Measurements from ENCODE around the gene OLIG2.

OLIG2 gene

DNA sequence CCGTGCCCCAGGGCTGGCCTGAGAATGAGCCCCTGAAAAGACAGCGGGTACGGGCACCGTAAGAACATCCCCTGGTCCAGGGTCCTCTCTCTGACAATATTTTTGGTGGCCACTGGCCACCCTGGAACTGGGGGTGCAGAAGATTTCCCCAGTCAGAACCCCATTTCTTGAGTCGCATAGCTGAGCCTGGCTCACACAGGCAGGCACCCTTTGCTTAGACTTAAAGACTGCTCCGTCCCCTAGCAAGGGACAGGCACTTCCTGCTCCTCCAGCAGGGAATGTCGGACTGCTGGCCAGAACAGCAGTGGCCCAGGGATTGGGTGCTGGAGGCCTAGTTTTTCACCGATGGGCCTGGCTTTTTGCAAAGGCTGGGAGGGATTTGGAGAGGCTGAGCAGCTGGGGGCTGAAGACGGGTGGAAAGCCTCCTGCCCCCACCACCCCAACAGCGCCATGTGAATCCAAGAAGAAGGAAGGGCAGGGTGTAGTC lies 4.3 kb downstream of the OLIG2 start:
- Histone ChIP-seq H3K4me3 (ENCODE audit: insufficient read depth in 1 of 2, low read depth in 1 of 2, low read length in 2 of 2) (no peak overlapping the region), H2BK12ac (ENCODE audit: low read length in 2 of 2) (no peak overlapping the region), H2BK120ac (ENCODE audit: low read depth, low read length) (no peak overlapping the region), H4K8ac (ENCODE audit: low read length) (no peak overlapping the region), H3K9me3 (ENCODE audit: control insufficient read depth, low read length) (peaks cover 8% of the 10 kb centered on the region), H2AK5ac (ENCODE audit: low read length, severe bottlenecking) (no peak overlapping the region), H2BK5ac (ENCODE audit: low read depth, low read length, poor library complexity, severe bottlenecking) (no peak overlapping the region), H3K14ac (ENCODE audit: low read length in 2 of 2) (no peak overlapping the region), H3K36me3 (ENCODE audit: control insufficient read depth in 1 of 2, insufficient read depth in 2 of 2, low read depth in 1 of 2, low read length in 2 of 2) (no peaks in the 10 kb centered on the region), H3K23ac (ENCODE audit: low read length in 2 of 2) (no peak overlapping the region), H3K4me1 (ENCODE audit: control insufficient read depth, insufficient read depth, low read depth, low read length) (peaks cover 12% of the 10 kb centered on the region), H3K18ac (ENCODE audit: low read depth in 1 of 2, low read length in 2 of 2) (no peak overlapping the region), H3K4ac (ENCODE audit: low read depth in 1 of 2, low read length in 2 of 2) (no peak overlapping the region), H3K79me1 (replicated peaks; ENCODE audit: low read length, poor library complexity, severe bottlenecking) (no peaks in the 10 kb centered on the region), H3K4me2 (ENCODE audit: low read length, poor library complexity, severe bottlenecking) (no peak overlapping the region), H2AFZ (ENCODE audit: low read depth, low read length) (no peak overlapping the region), H4K91ac (ENCODE audit: low read length) (no peak overlapping the region), H3K9ac (ENCODE audit: low read length) (no peak overlapping the region), H3K27ac (ENCODE audit: low read length, poor library complexity, severe bottlenecking) (no peak overlapping the region), H2BK15ac (ENCODE audit: low read depth, poor library complexity, severe bottlenecking) (no peak overlapping the region), H3K27me3 (ENCODE audit: control insufficient read depth in 1 of 2, insufficient read depth in 1 of 2, low read length in 2 of 2) (peaks cover 90 to 99% of the 10 kb centered on the region in 2 experiments)
- no peak for DNase-seq
- 59% methylated on average over 8 of the region's 10 CpGs for WGBS

DNA sequence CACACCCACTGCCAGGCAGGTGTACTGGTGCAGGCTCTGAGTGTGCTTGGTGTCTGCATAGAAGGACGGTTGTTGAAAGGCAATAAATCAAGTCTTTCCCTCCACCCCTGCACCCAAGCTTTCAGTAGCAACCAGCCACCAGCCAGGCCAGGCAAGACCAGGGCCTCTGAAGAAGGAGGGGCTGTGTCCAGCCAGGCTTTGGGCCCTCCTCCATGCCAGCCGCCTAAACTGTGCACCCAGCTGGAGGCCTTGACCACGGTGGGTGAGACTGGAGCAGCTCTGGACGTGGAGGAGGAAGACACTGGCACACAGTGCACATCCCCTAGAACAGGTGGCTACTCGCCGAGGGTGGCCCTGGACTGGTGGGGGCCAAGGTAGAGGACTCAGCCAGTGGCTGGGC lies 4.9 kb downstream of the OLIG2 start:
- no peak overlapping the region for H3K23ac ChIP-seq (ENCODE audit: low read length in 2 of 2)
- no peak overlapping the region for H3K14ac ChIP-seq (ENCODE audit: low read length in 2 of 2)
- H3K4me2 ChIP-seq (ENCODE audit: low read length, poor library complexity, severe bottlenecking) = no peak overlapping the region
- no peak overlapping the region for H4K8ac ChIP-seq (ENCODE audit: low read length)
- H2BK120ac ChIP-seq (ENCODE audit: low read depth, low read length) = no peak overlapping the region
- H2AK5ac ChIP-seq (ENCODE audit: low read length, severe bottlenecking) = no peak overlapping the region
- no peak overlapping the region for H3K27ac ChIP-seq (ENCODE audit: low read length, poor library complexity, severe bottlenecking)
- DNase-seq = no peak
- H3K36me3 ChIP-seq (ENCODE audit: control insufficient read depth in 1 of 2, insufficient read depth in 2 of 2, low read depth in 1 of 2, low read length in 2 of 2) = no peaks in the 10 kb centered on the region
- no peak overlapping the region for H2AFZ ChIP-seq (ENCODE audit: low read depth, low read length)
- H3K79me1 ChIP-seq (replicated peaks; ENCODE audit: low read length, poor library complexity, severe bottlenecking) = no peaks in the 10 kb centered on the region
- no peak overlapping the region for H2BK15ac ChIP-seq (ENCODE audit: low read depth, poor library complexity, severe bottlenecking)
- peaks cover 8% of the 10 kb centered on the region for H3K9me3 ChIP-seq (ENCODE audit: control insufficient read depth, low read length)
- H3K9ac ChIP-seq (ENCODE audit: low read length) = no peak overlapping the region
- no peak overlapping the region for H3K4me3 ChIP-seq (ENCODE audit: insufficient read depth in 1 of 2, low read depth in 1 of 2, low read length in 2 of 2)
- WGBS = 68% methylated on average over 6 of the region's 6 CpGs
- H3K18ac ChIP-seq (ENCODE audit: low read depth in 1 of 2, low read length in 2 of 2) = no peak overlapping the region
- no peak overlapping the region for H2BK5ac ChIP-seq (ENCODE audit: low read depth, low read length, poor library complexity, severe bottlenecking)
- peaks cover 91 to 97% of the 10 kb centered on the region in 2 experiments for H3K27me3 ChIP-seq (ENCODE audit: control insufficient read depth in 1 of 2, insufficient read depth in 1 of 2, low read length in 2 of 2)
- no peak overlapping the region for H4K91ac ChIP-seq (ENCODE audit: low read length)
- peaks cover 10% of the 10 kb centered on the region for H3K4me1 ChIP-seq (ENCODE audit: control insufficient read depth, insufficient read depth, low read depth, low read length)
- no peak overlapping the region for H2BK12ac ChIP-seq (ENCODE audit: low read length in 2 of 2)
- no peak overlapping the region for H3K4ac ChIP-seq (ENCODE audit: low read depth in 1 of 2, low read length in 2 of 2)

DNA sequence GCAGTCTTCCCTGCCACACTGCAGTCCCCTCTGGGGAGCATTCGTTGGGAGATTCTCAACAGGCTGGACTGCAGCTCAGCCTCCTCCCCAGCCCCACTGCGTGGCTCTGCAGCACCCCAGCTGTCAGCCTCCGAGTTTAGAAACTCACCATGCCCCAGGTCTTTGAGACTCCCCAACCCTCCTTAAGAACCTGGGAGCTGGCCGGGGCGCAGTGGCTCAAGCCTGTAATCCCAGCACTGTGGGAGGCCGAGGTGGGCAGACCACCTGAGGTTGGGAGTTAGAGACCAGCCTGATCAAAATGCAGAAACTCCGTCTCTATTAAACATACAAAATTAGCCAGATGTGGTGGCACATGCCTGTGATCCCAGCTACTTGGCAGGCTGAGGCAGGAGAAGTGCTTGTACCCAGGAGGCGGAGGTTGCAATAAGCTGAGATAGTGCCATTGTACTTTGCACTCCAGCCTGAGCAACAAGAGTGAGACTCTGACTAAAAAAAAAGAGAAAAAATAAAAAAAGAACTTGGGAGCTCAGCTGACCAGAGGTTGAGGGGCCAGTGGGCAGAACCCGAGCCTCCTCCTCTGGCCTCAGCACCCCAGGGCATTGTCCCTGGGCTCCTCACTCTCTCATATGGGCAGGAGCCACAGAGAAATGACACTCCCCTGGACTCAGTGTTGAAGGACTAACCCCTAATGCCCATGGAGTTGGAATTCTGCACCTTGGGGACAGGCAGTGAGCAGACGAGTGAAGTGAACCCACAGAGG lies 5.6 kb downstream of the OLIG2 start:
- Histone ChIP-seq H4K91ac (ENCODE audit: low read length) (no peak overlapping the region), H3K9ac (ENCODE audit: low read length) (no peak overlapping the region), H3K79me1 (replicated peaks; ENCODE audit: low read length, poor library complexity, severe bottlenecking) (no peaks in the 10 kb centered on the region), H3K4me2 (ENCODE audit: low read length, poor library complexity, severe bottlenecking) (no peak overlapping the region), H3K9me3 (ENCODE audit: control insufficient read depth, low read length) (peaks cover 8% of the 10 kb centered on the region), H3K27ac (ENCODE audit: low read length, poor library complexity, severe bottlenecking) (no peak overlapping the region), H2BK5ac (ENCODE audit: low read depth, low read length, poor library complexity, severe bottlenecking) (no peak overlapping the region), H2BK120ac (ENCODE audit: low read depth, low read length) (no peak overlapping the region), H3K27me3 (ENCODE audit: control insufficient read depth in 1 of 2, insufficient read depth in 1 of 2, low read length in 2 of 2) (peaks cover 84 to 90% of the 10 kb centered on the region in 2 experiments), H3K18ac (ENCODE audit: low read depth in 1 of 2, low read length in 2 of 2) (no peak overlapping the region), H4K8ac (ENCODE audit: low read length) (no peak overlapping the region), H3K36me3 (ENCODE audit: control insufficient read depth in 1 of 2, insufficient read depth in 2 of 2, low read depth in 1 of 2, low read length in 2 of 2) (no peaks in the 10 kb centered on the region), H3K23ac (ENCODE audit: low read length in 2 of 2) (no peak overlapping the region), H2BK12ac (ENCODE audit: low read length in 2 of 2) (no peak overlapping the region), H3K4me1 (ENCODE audit: control insufficient read depth, insufficient read depth, low read depth, low read length) (peaks cover 9% of the 10 kb centered on the region), H2AK5ac (ENCODE audit: low read length, severe bottlenecking) (no peak overlapping the region), H3K4ac (ENCODE audit: low read depth in 1 of 2, low read length in 2 of 2) (no peak overlapping the region), H3K14ac (ENCODE audit: low read length in 2 of 2) (no peak overlapping the region), H2AFZ (ENCODE audit: low read depth, low read length) (no peak overlapping the region), H3K4me3 (ENCODE audit: insufficient read depth in 1 of 2, low read depth in 1 of 2, low read length in 2 of 2) (no peak overlapping the region), H2BK15ac (ENCODE audit: low read depth, poor library complexity, severe bottlenecking) (no peak overlapping the region)
- no peak for DNase-seq
- 68% methylated on average over 10 of the region's 10 CpGs for WGBS

DNA sequence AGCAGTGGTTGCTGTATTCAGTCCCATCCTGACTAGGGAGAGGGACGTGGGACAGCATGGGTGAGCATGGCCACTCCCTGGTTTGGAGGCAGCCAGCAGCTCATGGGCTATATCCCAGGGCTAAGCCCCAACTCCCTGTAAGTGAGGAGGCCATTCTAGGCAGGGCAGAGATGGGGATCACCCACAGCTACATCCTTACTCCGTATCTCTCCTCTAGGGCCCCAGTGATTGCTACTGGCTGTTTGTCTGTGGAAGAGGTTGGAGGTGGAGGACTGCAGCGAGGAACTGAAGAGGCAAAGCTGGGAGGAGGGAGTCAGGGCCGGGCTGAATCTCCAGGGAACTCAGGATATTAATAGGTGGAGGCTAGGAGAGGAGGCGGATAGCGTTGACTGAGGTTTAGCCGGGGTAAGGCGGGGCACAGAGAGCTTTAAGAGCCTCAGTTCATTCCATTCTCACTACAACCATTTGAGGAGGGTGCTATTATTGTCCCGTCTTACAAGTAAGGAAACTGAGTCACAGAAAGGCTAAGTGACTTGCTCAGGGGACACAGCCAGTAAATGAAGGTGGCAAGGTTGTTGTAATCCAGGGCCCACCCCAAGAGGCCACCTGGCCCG lies 6.8 kb downstream of the OLIG2 start:
- H3K27ac ChIP-seq (ENCODE audit: low read length, poor library complexity, severe bottlenecking) = no peak overlapping the region
- H3K9ac ChIP-seq (ENCODE audit: low read length) = no peak overlapping the region
- H4K8ac ChIP-seq (ENCODE audit: low read length) = no peak overlapping the region
- no peak overlapping the region for H2BK120ac ChIP-seq (ENCODE audit: low read depth, low read length)
- H3K23ac ChIP-seq (ENCODE audit: low read length in 2 of 2) = no peak overlapping the region
- WGBS = 66% methylated on average over 5 of the region's 10 CpGs
- H2AK5ac ChIP-seq (ENCODE audit: low read length, severe bottlenecking) = no peak overlapping the region
- no peak overlapping the region for H3K4me3 ChIP-seq (ENCODE audit: insufficient read depth in 1 of 2, low read depth in 1 of 2, low read length in 2 of 2)
- no peak overlapping the region for H2BK5ac ChIP-seq (ENCODE audit: low read depth, low read length, poor library complexity, severe bottlenecking)
- peaks cover 8% of the 10 kb centered on the region for H3K9me3 ChIP-seq (ENCODE audit: control insufficient read depth, low read length)
- no peak for DNase-seq
- H3K4ac ChIP-seq (ENCODE audit: low read depth in 1 of 2, low read length in 2 of 2) = no peak overlapping the region
- no peaks in the 10 kb centered on the region for H3K79me1 ChIP-seq (replicated peaks; ENCODE audit: low read length, poor library complexity, severe bottlenecking)
- no peak overlapping the region for H4K91ac ChIP-seq (ENCODE audit: low read length)
- no peaks in the 10 kb centered on the region for H3K36me3 ChIP-seq (ENCODE audit: control insufficient read depth in 1 of 2, insufficient read depth in 2 of 2, low read depth in 1 of 2, low read length in 2 of 2)
- peaks cover 78 to 83% of the 10 kb centered on the region in 2 experiments for H3K27me3 ChIP-seq (ENCODE audit: control insufficient read depth in 1 of 2, insufficient read depth in 1 of 2, low read length in 2 of 2)
- H2BK15ac ChIP-seq (ENCODE audit: low read depth, poor library complexity, severe bottlenecking) = no peak overlapping the region
- peaks cover 10% of the 10 kb centered on the region for H3K4me1 ChIP-seq (ENCODE audit: control insufficient read depth, insufficient read depth, low read depth, low read length)
- H2BK12ac ChIP-seq (ENCODE audit: low read length in 2 of 2) = no peak overlapping the region
- no peak overlapping the region for H3K4me2 ChIP-seq (ENCODE audit: low read length, poor library complexity, severe bottlenecking)
- no peak overlapping the region for H2AFZ ChIP-seq (ENCODE audit: low read depth, low read length)
- no peak overlapping the region for H3K18ac ChIP-seq (ENCODE audit: low read depth in 1 of 2, low read length in 2 of 2)
- H3K14ac ChIP-seq (ENCODE audit: low read length in 2 of 2) = no peak overlapping the region

Measured in mesenchymal stem cell (in vitro differentiated cells and primary cell).